GM21423 (cell line): Measurements from ENCODE around the gene RNF181.
"Not testable (repeated sequence)": the region's sequence is repeated elsewhere in the genome, so short reads cannot be mapped to it uniquely, and the experiment has no call there.

Experiments
- ATAC-seq: cut with Tn5 transposase; IDR thresholded peaks from one replicate; pipeline ENCODE4 v1.9.1; 2021; ENCODE audit warnings: mild to moderate bottlenecking, moderate library complexity; ENCODE audit not compliant: unreplicated experiment

Gene RNF181

DNA sequence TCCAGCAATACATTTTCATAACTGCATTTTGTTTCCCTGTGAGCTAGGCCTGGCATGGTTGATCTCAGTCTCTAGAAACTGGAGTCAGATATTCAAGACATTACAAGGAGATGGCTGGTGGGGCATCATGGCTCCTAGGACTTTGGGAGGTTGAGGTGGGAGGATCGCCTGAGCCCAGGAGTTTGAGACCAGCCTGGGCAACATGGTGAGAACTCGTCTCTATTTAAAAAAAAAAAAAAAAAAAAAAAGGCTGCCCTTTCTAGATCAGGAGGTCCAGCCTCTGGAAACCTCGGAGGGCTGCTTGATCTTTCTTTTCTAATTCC lies 18.5 kb upstream of the RNF181 start:
- ATAC-seq, result no peak

DNA sequence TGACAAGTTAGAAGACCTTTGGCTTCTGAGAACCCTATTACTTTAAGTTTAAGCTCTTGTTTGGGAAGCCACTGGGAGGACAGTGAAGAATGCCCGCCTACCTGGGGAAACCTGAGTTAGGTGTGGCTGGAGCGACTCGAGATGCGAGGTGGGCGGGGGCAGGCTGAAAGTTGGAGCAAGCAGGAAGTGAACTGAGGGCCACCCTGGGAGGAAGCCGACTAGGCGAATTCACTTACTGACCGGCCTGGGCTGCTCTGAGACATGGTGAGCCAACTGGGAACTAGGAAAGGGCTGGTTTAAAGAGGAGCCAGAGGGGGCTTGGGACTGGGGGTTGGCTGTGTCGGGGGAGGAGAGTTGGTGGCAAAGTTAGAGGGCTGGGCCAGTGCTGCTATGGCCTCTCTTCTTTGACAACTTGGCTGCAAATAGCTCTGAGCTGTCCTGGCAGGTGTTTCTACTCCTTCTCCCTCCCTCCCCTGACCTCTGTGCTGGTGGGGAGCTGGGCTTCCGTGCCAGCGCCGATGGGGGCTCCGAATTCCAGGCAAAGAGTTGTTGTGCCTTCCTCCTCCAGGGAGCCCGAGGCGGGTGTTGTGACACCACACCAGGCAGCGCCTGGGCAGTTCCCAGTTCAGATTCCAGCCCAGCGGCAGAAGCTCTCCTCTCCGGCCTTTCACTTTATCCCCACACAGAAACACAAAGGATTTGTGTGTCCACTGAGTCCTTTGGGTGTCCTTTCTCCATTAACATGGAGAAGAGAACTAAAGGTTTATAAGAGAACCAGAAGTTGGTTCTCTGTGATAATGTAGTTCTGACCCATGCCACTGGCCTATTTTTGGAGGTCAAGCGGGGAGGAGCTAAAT lies 17.9 kb upstream of the RNF181 start, which contains the start of gene VAMP8:
TSS of gene VAMP8 (plus strand) at position 201 of the 857 bp plus-strand sequence. CDS start at position 262, 61 bp downstream.
- ATAC-seq, result peak; percentile 58

DNA sequence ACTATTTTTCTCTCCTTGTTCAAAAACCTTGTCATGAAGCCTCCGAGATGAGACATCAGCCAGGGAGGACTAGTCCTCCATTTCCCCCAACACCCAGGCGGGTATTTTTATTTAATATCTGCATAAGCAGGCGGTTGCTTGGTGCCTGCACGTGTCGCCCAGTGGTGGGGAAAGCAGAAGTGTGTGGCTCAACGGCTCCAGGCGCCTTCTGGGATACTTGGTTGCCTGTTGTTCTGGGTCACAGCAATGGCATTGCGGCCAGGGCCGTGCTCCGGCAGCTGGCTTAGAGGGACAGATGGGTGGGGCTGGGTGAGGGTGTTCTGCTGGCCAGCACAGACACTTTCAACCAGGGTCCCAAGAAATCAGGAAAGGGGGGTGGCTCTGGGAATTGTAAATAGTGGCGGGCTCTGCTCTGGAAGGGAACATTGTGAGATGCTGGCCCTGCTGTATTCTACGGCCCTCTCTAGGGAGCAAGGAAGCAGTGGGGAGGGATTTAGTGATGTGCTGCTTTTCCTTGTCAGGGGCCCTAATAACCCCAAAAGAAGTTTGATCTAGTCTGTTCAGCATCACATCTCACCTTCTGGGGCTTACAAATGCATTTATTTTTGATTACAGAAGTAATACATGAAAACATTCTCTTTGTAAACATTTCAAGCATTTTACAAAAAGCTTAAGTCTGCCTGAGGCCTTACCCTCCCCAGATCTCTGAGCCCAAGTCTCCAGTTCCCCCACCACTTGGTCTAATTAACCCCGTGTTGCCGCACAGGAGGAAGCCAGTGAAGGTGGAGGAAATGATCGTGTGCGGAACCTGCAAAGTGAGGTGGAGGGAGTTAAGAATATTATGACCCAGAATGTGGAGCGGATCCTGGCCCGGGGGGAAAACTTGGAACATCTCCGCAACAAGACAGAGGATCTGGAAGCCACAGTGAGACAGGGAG lies 17.0 kb upstream of the RNF181 start:
- ATAC-seq, result peak; percentile 37

DNA sequence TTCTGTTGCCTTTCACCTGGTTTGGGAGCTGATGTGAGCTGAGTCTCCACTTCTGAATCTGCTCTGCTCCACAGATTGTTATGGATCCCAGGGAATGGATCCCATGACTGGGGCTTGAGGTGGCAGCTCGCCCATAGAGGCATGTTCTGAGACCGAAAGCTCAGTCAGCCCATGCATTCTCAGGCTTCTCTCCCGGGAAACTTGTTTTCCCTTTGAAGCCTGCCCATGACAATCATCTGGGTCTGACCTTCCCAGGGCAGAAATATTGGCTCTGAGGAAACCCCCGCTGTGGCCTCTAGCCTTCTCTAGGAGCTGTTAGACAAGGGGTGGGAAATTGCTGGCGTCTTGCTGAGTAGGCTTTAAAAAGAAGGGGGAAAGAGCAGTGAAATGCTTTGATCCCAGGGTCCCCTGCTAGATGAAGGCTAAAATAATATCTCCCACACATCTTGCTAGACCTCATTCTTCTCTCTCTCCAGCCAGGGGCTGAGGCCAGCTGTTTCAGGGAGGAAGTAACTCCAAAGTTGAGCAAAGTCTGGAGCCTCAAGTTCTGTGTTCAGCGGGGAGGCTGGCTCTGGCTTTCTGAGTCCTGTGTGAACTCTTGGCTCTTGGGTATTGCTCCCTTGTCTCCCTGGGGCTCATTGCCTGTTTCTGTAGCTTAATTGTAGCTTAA lies 16.1 kb upstream of the RNF181 start:
- ATAC-seq, result no peak

DNA sequence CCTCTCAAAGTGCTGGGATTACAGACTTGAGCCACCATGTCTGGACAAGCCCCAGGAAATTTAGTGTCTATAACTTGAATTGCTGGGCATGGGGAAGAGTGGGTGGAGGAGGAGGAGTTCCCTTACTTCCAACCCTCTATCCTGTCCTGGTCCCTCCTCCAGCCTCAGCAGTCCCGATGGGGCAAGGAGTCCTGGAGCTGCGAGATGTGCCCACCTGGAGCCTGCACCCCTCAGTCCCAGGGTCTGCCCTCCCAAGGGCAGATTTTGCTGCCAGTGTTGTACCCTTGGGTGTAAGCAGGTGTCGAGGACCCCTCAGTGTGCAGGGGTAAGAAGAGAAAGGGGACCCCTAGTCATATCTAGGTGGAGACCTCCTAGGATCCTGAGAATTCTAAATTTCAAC lies 15.3 kb upstream of the RNF181 start:
- no peak for ATAC-seq

DNA sequence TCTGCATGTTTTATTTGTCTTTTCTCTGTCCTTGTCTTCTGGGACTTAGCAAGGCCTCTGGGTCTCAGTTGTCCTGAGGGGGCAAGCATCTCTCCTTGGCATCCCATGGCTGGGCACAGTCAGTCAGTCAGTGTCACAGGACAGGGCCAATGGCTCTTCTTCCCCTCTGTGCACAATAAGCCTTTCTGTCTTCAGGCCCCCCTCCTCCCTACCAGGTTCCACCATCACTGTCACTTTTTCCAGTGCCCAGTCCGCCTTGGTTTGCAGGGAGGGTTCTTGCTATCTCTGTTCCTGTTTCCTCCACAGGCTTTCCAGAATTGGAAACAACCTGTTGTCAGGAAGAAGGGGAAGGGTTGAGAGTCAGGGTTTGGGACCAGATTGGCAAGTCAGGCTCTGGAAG lies 13.1 kb upstream of the RNF181 start:
- no peak for ATAC-seq

DNA sequence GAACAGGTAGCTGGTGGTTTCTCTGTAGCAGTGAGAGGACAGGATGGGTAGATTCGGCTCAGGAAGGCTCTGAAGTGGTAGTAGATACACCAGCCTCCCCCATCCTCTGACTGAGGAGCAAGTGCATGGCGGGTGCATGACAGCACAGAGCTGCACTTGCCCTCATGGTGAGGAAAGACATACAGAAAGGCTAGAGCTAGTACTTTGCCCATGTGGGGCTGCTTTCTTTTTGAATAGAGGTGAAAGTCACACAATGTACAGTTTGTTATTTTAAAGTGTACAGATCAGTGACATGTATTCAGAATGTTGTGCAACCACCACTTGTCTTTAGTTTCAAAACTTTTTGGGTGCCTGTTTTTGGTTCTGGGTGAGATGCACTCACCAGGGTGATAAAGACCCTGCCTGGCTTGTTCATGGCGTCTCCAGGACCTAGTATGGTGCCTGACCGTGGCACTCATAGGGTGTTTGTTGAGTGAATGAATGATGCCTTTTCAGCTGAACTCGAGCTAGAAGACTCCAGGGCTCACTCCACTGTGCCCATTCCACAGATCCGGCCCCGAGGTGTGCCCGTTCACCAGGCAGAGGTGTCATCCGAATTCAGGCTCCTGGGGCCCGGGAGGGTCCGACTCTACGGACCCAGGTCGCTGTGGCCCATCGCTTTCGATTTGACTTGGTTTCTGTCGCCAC lies 11.7 kb upstream of the RNF181 start:
- peak; percentile 43 for ATAC-seq

DNA sequence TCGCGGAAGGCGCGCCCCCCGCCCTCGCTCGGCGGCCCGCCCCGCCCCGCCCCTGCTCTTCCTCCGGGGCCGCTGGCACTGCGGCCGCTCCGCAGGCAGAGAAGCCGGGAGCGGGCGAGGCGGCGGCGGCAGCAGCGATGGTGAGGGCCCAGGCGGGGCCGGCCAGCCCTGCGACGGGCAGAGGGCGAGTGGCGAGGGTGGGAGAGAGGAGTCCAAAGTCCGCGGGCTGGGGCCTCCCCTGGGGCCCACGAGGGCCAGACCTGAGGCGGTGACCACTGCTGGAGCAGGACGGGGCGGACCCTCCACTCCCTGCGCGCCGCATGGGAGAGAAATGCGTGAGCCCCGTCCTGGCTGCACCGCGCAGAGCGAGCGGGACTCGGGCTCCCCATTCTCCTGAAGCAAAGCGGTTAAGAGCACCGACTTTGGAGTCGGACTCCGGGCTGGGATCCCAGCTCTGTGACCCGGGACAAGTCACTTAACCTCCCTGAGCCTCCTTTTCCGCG lies 11.1 kb upstream of the RNF181 start, which contains the start of gene VAMP5:
TSS of gene VAMP5 (plus strand) at position 78 of the 503 bp plus-strand sequence. CDS start at position 138, 60 bp downstream.
- ATAC-seq, result peak; percentile 18

DNA sequence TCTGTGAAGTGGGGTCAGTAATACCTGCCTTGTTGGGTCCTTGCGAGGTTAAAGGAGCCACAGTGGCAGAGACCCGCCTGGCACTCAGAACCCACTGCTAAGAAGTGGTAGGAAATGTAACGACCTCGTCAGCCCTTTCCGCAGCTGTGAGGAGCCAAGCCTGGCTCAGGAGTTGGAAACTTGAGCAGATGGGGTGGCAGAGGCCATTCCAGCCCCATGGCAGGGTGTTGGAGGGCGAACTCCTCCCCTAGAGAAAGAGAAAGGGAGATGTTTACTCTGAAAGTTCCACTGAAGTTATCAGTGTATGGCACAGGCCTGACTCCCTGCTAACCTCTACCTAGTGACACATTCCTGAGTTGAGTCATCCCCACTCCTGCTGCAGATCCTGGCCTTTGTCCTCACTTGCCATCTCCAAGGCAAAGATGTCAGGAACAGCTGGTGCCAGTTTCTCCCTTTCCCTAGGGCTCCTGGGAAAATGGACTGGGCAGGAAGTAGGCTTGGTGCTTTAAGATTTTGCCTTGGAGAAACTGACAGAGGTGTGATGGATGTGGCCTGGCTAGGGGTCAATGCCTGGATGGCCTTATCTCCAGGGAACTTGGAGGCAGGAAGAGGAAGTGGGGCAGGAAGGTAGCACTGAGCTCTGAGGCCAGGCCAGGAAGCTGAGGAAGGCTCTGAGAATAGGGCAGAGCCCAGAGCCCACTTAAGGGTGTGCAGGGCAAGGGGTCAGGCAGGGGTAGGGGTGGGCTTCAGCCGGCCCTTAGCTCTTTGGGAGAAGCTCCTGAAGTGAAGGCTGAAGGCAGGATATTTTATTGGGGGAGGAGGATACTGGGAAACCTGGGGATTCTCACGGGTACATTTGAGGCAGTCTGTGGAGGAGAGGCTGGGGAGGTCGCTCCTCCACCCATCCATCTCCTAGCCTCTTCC lies 10.4 kb upstream of the RNF181 start:
- ATAC-seq, result peak; percentile 31

DNA sequence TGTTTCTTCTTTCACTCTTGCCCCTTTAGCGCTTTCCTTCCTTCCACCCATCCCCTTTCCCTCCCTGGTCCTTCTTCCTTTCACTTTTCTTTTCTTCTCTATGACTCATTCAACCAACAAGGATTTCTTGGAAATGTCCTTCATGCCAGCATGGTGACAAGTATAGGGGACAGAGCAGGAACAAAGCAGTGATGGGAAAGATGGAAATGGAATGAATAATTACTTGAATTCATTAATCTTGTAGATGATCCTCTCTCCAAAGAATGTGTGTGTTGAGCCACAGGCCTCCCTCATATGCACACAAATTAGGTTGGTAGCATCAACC lies 9.8 kb upstream of the RNF181 start:
- ATAC-seq, result no peak

DNA sequence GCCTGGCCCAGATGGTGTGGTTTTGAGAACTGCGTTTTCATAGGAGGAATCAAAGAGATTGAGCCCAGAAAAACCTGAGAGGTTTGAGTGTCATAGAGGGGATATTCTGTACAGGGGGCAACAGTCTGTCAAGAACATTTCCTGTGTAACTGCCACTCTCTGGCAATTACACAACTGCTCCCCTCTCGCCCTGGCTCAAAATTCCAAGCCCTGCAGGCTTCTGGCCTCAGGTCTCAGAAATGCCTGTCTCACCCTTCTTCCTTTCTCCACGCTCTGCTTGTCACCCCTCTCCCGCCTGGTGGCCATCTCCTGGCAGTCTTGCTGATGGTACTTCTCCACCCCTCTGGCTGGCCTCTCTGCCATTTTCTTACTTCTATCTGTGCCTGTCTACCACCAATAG lies 7.3 kb upstream of the RNF181 start:
- ATAC-seq, result no peak

DNA sequence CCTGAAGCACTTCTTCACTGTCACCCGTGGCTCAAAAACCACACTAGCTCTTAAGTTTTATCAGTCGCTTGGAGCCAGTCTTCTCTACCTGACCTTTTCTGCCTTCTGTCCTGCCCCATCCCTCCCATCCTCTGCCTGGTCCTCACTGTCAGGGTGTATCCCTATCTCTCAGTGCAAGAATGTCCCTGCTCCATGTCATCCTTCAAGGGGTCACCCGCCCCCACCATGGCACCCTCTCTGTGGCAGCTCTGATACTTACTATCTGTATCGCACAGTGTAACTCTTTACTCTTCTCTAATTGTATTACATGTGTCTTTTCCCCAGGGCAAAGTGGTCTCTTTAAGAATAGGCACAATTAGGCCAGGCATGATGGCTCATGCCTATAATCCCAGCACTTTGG lies 6.9 kb upstream of the RNF181 start:
- ATAC-seq, result no peak

DNA sequence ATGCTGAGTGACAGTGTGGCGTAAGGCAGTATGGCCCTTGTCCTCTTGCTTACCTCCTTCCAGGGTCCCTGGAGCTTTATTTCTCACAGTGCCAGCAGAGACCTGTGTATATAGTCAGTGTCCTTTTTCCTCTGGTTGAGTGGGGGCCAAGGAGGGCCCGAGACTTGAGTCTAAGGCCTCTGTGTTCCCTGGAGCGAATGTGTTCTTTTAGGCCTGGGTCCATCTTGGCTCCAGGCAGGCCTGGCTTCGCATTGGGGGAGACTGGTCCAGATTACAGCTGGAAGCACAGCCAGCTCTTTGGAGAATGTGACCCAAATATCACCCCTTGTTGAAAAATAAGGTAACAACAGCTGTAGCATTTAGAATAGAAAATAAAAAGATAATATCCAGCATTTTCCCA lies 6.4 kb upstream of the RNF181 start:
- ATAC-seq, result no peak

DNA sequence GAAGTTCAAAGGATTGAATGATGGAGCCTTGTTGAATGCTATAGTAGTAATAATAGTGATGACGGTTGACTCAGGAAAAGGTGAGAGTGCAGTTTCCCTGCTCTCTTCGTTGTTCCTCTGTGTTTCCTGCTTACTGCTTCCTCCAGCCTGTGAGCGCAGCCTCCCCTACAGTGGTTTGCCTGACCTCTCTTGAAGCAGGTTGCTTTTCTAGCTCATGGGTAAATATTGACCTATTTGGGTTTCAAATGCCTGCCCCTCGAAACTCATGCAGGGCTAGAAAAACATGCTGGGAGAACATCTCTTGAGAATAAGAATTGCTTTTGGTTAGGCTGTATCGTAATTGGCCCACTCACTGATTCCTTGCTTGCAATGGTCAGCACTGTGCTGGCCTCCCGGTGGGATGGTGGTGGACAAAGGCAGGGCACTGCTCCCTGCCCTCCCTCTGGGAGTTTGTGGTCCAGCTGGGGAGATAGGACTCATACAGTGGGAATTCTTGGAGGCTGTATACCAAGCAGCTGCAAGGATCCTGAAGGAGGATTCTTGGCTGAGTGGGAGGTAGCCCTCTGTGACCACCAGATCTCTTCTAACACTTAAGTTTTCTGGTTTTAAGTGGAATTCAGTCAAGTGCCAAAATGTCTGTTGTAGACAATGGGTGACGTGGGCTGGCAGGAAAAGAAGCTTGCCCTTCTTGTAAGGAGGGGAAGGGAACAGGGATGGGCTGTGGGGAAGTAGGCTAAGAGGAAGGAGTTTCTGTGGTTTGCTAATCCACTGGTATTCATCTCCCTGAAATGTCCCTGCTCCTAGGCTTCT lies 5.4 kb upstream of the RNF181 start:
- ATAC-seq, result no peak

DNA sequence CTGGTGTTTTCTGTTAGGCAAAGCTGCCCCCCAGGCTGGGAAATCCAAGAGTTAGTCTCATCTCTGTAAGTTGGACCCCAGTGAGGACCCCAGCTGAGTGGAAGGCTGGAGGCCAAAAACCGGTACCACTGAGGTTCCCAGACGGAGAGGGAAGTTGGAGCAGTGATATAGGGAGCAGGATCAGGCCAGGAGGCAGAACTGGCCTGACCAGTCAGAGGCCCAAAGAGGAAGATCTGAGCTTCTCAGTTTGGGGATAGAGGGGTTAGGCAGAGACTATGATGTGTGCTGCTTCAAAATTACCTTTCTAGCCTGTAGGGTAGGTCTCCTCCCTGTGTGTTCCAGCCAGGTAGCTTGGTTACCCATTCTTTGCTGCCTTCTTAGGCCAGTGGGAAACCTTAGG lies 4.6 kb upstream of the RNF181 start:
- no peak for ATAC-seq

DNA sequence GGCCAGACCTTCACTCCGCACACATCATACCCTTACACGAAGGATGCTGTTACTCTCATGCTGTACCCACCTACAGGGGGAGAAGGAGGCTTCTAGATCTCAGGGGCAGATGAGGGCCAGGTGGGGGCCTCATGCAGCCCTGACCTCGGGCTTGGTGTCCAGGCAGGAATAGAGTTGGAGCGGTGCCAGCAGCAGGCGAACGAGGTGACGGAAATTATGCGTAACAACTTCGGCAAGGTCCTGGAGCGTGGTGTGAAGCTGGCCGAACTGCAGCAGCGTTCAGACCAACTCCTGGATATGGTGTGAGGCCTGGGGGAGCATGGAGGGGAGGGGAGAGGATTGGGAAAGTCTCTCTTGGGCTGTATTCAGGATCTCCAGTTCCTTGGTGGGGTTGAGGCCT lies 4.0 kb upstream of the RNF181 start:
- ATAC-seq, result no peak

DNA sequence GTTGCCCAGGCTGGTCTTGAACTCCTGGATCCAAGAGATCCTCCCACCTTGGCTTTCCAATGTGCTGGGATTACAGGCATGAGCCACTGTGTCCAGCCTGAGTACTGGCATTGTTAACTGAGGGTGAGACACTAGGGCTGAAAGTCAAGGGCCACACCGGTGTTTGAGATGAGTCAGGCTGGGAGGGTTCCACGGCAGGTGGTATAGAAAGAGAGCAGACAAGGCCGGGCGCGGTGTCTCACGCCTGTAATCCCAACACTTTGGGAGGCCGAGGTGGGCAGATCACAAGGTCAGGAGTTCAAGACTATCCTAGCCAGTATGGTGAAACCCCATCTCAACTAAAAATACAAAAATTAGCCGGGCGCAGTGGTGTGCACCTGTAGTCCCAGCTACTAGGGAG lies 3.2 kb upstream of the RNF181 start:
- not testable (repeated sequence) for ATAC-seq

DNA sequence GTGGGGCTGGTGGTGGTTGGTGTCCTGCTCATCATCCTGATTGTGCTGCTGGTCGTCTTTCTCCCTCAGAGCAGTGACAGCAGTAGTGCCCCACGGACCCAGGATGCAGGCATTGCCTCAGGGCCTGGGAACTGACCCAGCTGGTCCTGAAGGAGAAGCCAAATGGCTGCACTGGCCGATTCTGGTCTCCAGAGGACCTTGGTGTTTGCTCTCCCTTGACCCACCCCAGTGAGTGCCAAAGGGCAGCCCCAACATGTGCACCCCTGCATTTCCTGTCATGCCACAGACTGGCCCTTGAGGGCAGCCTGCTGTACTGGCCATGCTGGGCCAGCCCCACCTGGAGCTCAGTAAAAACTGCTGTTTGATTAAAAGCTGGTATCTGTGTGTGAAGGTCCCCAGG lies 2.5 kb upstream of the RNF181 start:
- no peak for ATAC-seq
